HEK293 (cell line): ENCODE data around the gene CDX1.

Experiments
- CTCF ChIA-PET: fragments of 350-600 bp; formaldehyde crosslinking; extraction: SDS; loops from one replicate; lab custom pipeline; 2021; ENCODE audit warnings: antibody characterized with exemption; lab: Yijun Ruan, JAX
- POLR2A ChIA-PET: fragments of 300-600 bp; formaldehyde crosslinking; extraction: SDS; loops from one replicate; lab custom pipeline; 2020; ENCODE audit warnings: antibody characterized with exemption, inconsistent platforms; lab: Yijun Ruan, JAX
- H3K27ac ChIP-seq: fragments of 200-500 bp; sonication (Bioruptor generic); 2 replicates; pipeline ENCODE4 v1.5.1; 2014; ENCODE audit warnings: low read depth, low read length, control low read depth, inconsistent platforms; ENCODE audit errors: extremely low read depth
- H3K36me3 ChIP-seq, 2 experiments: fragments of 200-500 bp in 1 of 2; sonication (Bioruptor generic) in 1 of 2; 1 replicate in 1 of 2; 2 replicates in 1 of 2; pipeline ENCODE4 v1.5.1; 2014 to 2017; ENCODE audit warnings: inconsistent platforms in 2 of 2, low read length in 2 of 2; ENCODE audit not compliant: control insufficient read depth in 2 of 2, insufficient read depth in 1 of 2
- H3K4me1 ChIP-seq: fragments of 200-500 bp; sonication (Bioruptor generic); 2 replicates; pipeline ENCODE4 v1.5.1; 2014; ENCODE audit warnings: mild to moderate bottlenecking, low read length, inconsistent platforms; ENCODE audit not compliant: control insufficient read depth, insufficient read depth
- H3K4me3 ChIP-seq: 2 replicates; pipeline ENCODE4 v1.5.1; 2011; ENCODE audit warnings: low read depth, mild to moderate bottlenecking, control low read depth, low read length, moderate library complexity
- H3K9me3 ChIP-seq: fragments of 200-500 bp; sonication (Bioruptor generic); 2 replicates; pipeline ENCODE4 v1.5.1; 2014; ENCODE audit warnings: low read depth, low read length, inconsistent platforms; ENCODE audit not compliant: control insufficient read depth, insufficient read depth
- EGR2 ChIP-seq: fragments of 450-650 bp; formaldehyde crosslinking; IDR thresholded peaks from 2 replicates; pipeline ENCODE4 v1.5.1; 2016; ENCODE audit warnings: low read depth, missing biosample characterization, missing genetic modification characterization
- GLI4 ChIP-seq: fragments of 450-650 bp; formaldehyde crosslinking; IDR thresholded peaks from 2 replicates; pipeline ENCODE4 v1.5.1; 2016; ENCODE audit warnings: missing biosample characterization, missing genetic modification characterization
- KLF9 ChIP-seq: fragments of 450-650 bp; formaldehyde crosslinking; IDR thresholded peaks from 2 replicates; pipeline ENCODE4 v1.5.1; 2016; ENCODE audit warnings: missing biosample characterization, missing genetic modification characterization, low read depth
- ZFHX2 ChIP-seq: fragments of 450-650 bp; formaldehyde crosslinking; conservative IDR thresholded peaks from 2 replicates; pipeline ENCODE4 v1.5.1; 2016; ENCODE audit warnings: missing biosample characterization, missing genetic modification characterization
- ZNF114 ChIP-seq: fragments of 450-650 bp; formaldehyde crosslinking; IDR thresholded peaks from 2 replicates; pipeline ENCODE4 v1.5.0; 2017; ENCODE audit warnings: missing biosample characterization, missing genetic modification characterization
- ZNF214 ChIP-seq: fragments of 450-650 bp; formaldehyde crosslinking; IDR thresholded peaks from 2 replicates; pipeline ENCODE4 v1.5.1; 2017; ENCODE audit warnings: missing biosample characterization, mild to moderate bottlenecking, missing genetic modification characterization, borderline replicate concordance
- ZNF391 ChIP-seq: fragments of 450-650 bp; formaldehyde crosslinking; IDR thresholded peaks from 2 replicates; pipeline ENCODE4 v1.5.1; 2016; ENCODE audit warnings: low read depth, missing biosample characterization, missing genetic modification characterization, borderline replicate concordance
- ZNF426 ChIP-seq: fragments of 450-650 bp; formaldehyde crosslinking; IDR thresholded peaks from 2 replicates; pipeline ENCODE4 v1.5.1; 2017; ENCODE audit warnings: missing biosample characterization, missing genetic modification characterization, mild to moderate bottlenecking, inconsistent platforms, moderate library complexity
- ZNF521 ChIP-seq: fragments of 450-650 bp; formaldehyde crosslinking; IDR thresholded peaks from 2 replicates; pipeline ENCODE4 v1.5.1; 2017; ENCODE audit warnings: missing biosample characterization, mild to moderate bottlenecking, missing genetic modification characterization
- ZNF529 ChIP-seq: fragments of 450-650 bp; formaldehyde crosslinking; IDR thresholded peaks from 2 replicates; pipeline ENCODE4 v1.5.1; 2017; ENCODE audit warnings: missing genetic modification characterization, missing biosample characterization; ENCODE audit not compliant: insufficient replicate concordance
- ZNF561 ChIP-seq: fragments of 450-650 bp; IDR thresholded peaks from 2 replicates; pipeline ENCODE4 v1.5.1; 2018; ENCODE audit warnings: missing biosample characterization, missing genetic modification characterization, borderline replicate concordance
- ZNF621 ChIP-seq: fragments of 450-650 bp; formaldehyde crosslinking; IDR thresholded peaks from 2 replicates; pipeline ENCODE4 v1.5.1; 2017; ENCODE audit warnings: missing biosample characterization, missing genetic modification characterization
- ZNF626 ChIP-seq: fragments of 450-650 bp; sonication (Bioruptor Pico); formaldehyde crosslinking; IDR thresholded peaks from 2 replicates; pipeline ENCODE4 v1.5.1; 2018; ENCODE audit warnings: missing biosample characterization, missing genetic modification characterization, inconsistent platforms
- ZNF747 ChIP-seq: fragments of 450-650 bp; formaldehyde crosslinking; IDR thresholded peaks from 2 replicates; pipeline ENCODE4 v1.5.1; 2016; ENCODE audit warnings: missing biosample characterization, missing genetic modification characterization
- ZNF837 ChIP-seq: fragments of 450-650 bp; formaldehyde crosslinking; IDR thresholded peaks from 2 replicates; pipeline ENCODE4 v1.5.1; 2016; ENCODE audit warnings: missing biosample characterization, missing genetic modification characterization
- ZXDB ChIP-seq: fragments of 450-650 bp; formaldehyde crosslinking; IDR thresholded peaks from 2 replicates; pipeline ENCODE4 v1.5.1; 2016; ENCODE audit warnings: missing biosample characterization, missing genetic modification characterization
- TF ChIP-seq, protein P1 (sequence below): fragments of 450-650 bp; formaldehyde crosslinking; IDR thresholded peaks from 2 replicates; pipeline ENCODE4 v1.5.1; 2016; ENCODE audit warnings: missing biosample characterization, missing genetic modification characterization
- TF ChIP-seq, protein P2 (sequence below): IDR thresholded peaks from 2 replicates; pipeline ENCODE4 v1.6.1; 2011; ENCODE audit warnings: mild to moderate bottlenecking, low read depth, low read length, borderline replicate concordance

CDX1 gene

DNA sequence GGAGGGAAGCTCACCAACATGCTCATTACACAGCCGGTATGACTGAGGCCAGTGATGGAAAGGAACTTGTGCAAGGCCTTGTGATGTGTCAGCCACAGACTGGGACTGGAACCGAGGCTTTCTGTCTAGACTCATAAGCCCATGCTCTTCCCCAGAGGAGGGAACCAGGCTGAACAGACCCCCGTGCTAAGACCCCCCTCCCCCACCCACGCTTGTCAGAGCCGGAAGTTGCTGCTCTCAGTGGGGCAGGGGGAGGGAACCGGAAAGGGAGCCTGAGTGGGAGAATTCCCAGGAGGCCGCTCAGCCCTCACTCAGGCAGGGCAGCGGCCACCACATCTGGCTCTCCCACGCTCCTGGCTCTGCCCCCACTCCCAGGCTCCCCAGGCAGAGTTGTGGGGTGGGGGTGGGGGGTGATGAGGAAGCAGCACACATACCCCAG lies 6.8 kb upstream of the CDX1 start:
- H3K4me1 ChIP-seq: no peaks in the 10 kb centered on the region
- CTCF ChIA-PET: interaction anchor here (0.6 to 2.1 kb wide), 6 partner anchors 15 to 979 kb away, joined by 3 to 8 read pairs (median 4); no protein-coding TSS in a partner anchor
- TF ChIP-seq ZNF114 (tag by site-specific recombination) (no peak), ZFHX2 (peak; percentile 52), ZNF521 (tag by site-specific recombination) (no peak), ZNF626 (tag by site-specific recombination) (no peak), ZNF391 (no peak), ZNF214 (tag by site-specific recombination) (no peak), EGR2 (tag by site-specific recombination) (peak; percentile 68), ZNF561 (tag by site-specific recombination) (no peak)
- TF ChIP-seq, all 188 proteins: peak for 2
- Histone ChIP-seq H3K9me3 (no peaks in the 10 kb centered on the region), H3K27ac (no peak overlapping the region), H3K4me3 (no peak overlapping the region), H3K36me3 (no peaks in the 10 kb centered on the region)
- POLR2A ChIA-PET: no interaction called here

DNA sequence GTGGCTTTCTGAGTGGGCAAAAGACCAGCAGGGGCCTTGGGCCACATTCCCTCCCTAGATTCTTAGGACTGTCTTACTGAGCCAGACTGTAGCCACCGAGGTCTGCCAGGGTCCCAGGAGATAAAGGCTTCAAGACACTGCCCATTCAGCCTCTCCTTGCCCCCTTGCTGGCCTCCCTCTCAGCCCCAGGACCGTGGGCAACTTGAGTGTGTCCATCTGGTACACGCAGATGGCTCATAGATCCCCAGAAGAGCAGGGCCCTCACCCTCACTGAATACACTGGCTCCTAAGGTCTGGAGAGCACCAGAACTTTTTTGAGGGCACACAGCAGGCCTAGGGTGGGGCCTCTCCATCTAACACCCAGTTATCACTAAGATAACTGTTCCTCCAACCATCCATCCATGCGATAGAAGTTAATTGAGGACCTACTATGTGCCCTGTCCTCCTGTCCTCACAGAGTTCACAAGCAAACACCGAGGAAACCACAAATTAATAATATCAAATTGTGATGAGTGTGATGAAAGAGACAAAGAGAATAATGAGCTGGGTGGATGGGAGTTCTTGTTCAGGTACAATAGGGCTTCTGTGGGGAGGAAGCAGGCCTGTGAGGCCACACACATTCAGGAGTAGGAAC lies 6.0 kb upstream of the CDX1 start:
- H3K4me1 ChIP-seq: no peaks in the 10 kb centered on the region
- CTCF ChIA-PET: interaction anchor here (0.5 to 2.1 kb wide), 13 partner anchors 14 to 253 kb away, joined by 3 to 15 read pairs (median 4); no protein-coding TSS in a partner anchor
- H3K27ac ChIP-seq: no peak overlapping the region
- H3K4me3 ChIP-seq: no peak overlapping the region
- no peaks in the 10 kb centered on the region for H3K36me3 ChIP-seq
- no peaks in the 10 kb centered on the region for H3K9me3 ChIP-seq
- TF ChIP-seq KLF9 (no peak), GLI4 (tag by site-specific recombination) (no peak), ZNF621 (tag by site-specific recombination) (no peak), ZXDB (tag by site-specific recombination) (no peak), ZNF529 (no peak), ZNF426 (tag by site-specific recombination) (no peak), ZNF747 (tag by site-specific recombination) (no peak), ZNF837 (no peak)
- TF ChIP-seq, protein P1, sequence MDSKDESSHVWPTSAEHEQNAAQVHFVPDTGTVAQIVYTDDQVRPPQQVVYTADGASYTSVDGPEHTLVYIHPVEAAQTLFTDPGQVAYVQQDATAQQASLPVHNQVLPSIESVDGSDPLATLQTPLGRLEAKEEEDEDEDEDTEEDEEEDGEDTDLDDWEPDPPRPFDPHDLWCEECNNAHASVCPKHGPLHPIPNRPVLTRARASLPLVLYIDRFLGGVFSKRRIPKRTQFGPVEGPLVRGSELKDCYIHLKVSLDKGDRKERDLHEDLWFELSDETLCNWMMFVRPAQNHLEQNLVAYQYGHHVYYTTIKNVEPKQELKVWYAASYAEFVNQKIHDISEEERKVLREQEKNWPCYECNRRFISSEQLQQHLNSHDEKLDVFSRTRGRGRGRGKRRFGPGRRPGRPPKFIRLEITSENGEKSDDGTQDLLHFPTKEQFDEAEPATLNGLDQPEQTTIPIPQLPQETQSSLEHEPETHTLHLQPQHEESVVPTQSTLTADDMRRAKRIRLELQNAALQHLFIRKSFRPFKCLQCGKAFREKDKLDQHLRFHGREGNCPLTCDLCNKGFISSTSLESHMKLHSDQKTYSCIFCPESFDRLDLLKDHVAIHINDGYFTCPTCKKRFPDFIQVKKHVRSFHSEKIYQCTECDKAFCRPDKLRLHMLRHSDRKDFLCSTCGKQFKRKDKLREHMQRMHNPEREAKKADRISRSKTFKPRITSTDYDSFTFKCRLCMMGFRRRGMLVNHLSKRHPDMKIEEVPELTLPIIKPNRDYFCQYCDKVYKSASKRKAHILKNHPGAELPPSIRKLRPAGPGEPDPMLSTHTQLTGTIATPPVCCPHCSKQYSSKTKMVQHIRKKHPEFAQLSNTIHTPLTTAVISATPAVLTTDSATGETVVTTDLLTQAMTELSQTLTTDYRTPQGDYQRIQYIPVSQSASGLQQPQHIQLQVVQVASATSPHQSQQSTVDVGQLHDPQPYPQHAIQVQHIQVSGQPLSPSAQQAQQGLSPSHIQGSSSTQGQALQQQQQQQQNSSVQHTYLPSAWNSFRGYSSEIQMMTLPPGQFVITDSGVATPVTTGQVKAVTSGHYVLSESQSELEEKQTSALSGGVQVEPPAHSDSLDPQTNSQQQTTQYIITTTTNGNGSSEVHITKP: no peak
- TF ChIP-seq, protein P2, sequence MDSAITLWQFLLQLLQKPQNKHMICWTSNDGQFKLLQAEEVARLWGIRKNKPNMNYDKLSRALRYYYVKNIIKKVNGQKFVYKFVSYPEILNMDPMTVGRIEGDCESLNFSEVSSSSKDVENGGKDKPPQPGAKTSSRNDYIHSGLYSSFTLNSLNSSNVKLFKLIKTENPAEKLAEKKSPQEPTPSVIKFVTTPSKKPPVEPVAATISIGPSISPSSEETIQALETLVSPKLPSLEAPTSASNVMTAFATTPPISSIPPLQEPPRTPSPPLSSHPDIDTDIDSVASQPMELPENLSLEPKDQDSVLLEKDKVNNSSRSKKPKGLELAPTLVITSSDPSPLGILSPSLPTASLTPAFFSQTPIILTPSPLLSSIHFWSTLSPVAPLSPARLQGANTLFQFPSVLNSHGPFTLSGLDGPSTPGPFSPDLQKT: no peak
- POLR2A ChIA-PET: no interaction called here
